ENCODE data around the gene C17orf113. TPM values are rescaled to one million over a fixed set of nuclear protein-coding genes. Genes with fewer than 3 reads are reported as not detected.
A peak's percentile ranks its signal among the peaks of the same experiment; 100 is the strongest.

C17orf113 gene
- total RNA-seq = 1 to 10 TPM in 2 of 4 donors, under 1 TPM in 1, not detected in 1; 0.37 to 4.1 (median 3.7) TPM

DNA sequence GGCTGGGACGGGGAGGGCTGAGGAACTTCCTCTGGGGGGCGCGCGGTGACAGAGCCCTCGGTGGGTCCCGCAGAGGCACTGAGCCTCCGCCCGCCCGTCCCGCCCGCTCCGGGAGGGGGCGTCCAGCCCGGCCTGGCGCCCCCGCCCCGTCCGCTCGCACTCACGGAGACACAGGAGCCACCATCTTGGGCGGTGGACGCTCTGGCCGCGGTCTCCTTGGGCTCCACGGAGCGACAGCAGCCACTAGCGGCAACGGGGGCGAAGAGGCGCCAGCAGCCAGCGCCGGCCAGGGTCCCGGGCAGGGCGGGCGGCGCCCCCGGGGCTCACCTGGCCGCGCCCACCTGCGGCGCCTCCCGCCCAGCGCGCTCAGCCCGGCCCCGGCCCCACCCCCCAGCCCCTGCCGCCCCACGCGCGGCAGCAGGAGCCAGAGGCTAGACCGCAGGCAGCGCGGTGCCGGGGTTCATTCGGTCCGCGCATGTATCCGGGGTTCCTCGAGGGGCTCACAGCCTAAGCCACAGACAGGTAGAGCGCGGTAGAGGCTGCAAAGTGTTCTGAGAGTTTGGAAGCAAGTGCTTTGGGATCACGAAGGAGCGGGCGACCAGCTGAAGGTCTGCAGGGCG lies at the start of gene C17orf113:
Gene C17orf113 (minus strand): TSS at position 209 of the 620 bp plus-strand sequence. CDS start 7,225 bp downstream, outside the sequence.
- Histone ChIP-seq H3K9me3 (no peaks in the 10 kb centered on the region), H3K36me3 (no peaks in the 10 kb centered on the region), H3K4me3 (peak within 1 kb of the TSS; percentile 67 to 74 (median 72)), H3K4me1 (peaks cover 0 to 14% (median 4%) of the 10 kb centered on the region in 4 donors), H3K27me3 (peaks cover 13% of the 10 kb centered on the region), H3K27ac (peak within 1 kb of the TSS; percentile 15 to 65 (median 48))
- no peak for TF ChIP-seq POLR2A (IDR thresholded peaks at IDR 0.05)
- TF ChIP-seq EP300 (IDR thresholded peaks at IDR 0.05; ENCODE audit: low read depth) = no peak
- TF ChIP-seq POLR2AphosphoS5 (IDR thresholded peaks at IDR 0.05) = no peak
- TF ChIP-seq, protein P1, sequence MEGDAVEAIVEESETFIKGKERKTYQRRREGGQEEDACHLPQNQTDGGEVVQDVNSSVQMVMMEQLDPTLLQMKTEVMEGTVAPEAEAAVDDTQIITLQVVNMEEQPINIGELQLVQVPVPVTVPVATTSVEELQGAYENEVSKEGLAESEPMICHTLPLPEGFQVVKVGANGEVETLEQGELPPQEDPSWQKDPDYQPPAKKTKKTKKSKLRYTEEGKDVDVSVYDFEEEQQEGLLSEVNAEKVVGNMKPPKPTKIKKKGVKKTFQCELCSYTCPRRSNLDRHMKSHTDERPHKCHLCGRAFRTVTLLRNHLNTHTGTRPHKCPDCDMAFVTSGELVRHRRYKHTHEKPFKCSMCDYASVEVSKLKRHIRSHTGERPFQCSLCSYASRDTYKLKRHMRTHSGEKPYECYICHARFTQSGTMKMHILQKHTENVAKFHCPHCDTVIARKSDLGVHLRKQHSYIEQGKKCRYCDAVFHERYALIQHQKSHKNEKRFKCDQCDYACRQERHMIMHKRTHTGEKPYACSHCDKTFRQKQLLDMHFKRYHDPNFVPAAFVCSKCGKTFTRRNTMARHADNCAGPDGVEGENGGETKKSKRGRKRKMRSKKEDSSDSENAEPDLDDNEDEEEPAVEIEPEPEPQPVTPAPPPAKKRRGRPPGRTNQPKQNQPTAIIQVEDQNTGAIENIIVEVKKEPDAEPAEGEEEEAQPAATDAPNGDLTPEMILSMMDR (IDR thresholded peaks at IDR 0.05) = peak in 3 of 5 experiments; percentile 21 to 31 (median 31)
- intact Hi-C loops (cut with DNase I; ENCODE audit: low total_unique reads) (no loop called here), in situ Hi-C loops (cut with MboI; ENCODE audit: low pct_ligation_motif_present in 1 of 4, low pct_unique_long_range_greater_than_20kb in 1 of 4, low sequenced_read_pairs in 3 of 4) (no loop called here)
- DNase-seq = peak; percentile 61
- WGBS, 2 donors (ENCODE audit: low coverage in 1 of 2) = 2% methylated on average over 36 of the region's 65 CpGs; no CpG with 5 or more reads in 1 of the 2 donors

- no peak for TF ChIP-seq POLR2A (IDR thresholded peaks at IDR 0.05)
- no peak for TF ChIP-seq EP300 (IDR thresholded peaks at IDR 0.05; ENCODE audit: low read depth)
- TF ChIP-seq POLR2AphosphoS5 (IDR thresholded peaks at IDR 0.05) = no peak
- TF ChIP-seq, protein P1 (IDR thresholded peaks at IDR 0.05) = no peak
- H3K4me1 ChIP-seq = peaks cover 0 to 11% (median 9%) of the 10 kb centered on the region in 4 donors
- H3K27ac ChIP-seq = no peak overlapping the region
- intact Hi-C loops (cut with DNase I; ENCODE audit: low total_unique reads) = loop anchor here (5.0 kb wide), 1 partner anchor 72 kb away; no protein-coding TSS in a partner anchor
- H3K27me3 ChIP-seq = peaks cover 32% of the 10 kb centered on the region
- DNase-seq = no peak
- in situ Hi-C loops (cut with MboI; ENCODE audit: low pct_ligation_motif_present in 1 of 4, low pct_unique_long_range_greater_than_20kb in 1 of 4, low sequenced_read_pairs in 3 of 4) = loop anchor here in 1 of 4 donors (25.0 kb wide), 1 partner anchor 362 kb away; the partner anchor contains the start of gene HAP1
- H3K36me3 ChIP-seq = no peaks in the 10 kb centered on the region
- 68 to 100% methylated on average over 1 to 14 of the region's 14 CpGs for WGBS, 2 donors (ENCODE audit: low coverage in 1 of 2)
- H3K9me3 ChIP-seq = no peaks in the 10 kb centered on the region
- no peak overlapping the region for H3K4me3 ChIP-seq
These were observed 48.5 kb upstream of the C17orf113 start for GRCh38 chr17:42098730-42099399.

- Histone ChIP-seq H3K27me3 (peaks cover 32% of the 10 kb centered on the region), H3K27ac (no peak within 1 kb of the TSS), H3K36me3 (no peaks in the 10 kb centered on the region), H3K9me3 (no peaks in the 10 kb centered on the region), H3K4me3 (peak within 1 kb of the TSS in 2 of 4 donors; percentile 15 to 16), H3K4me1 (peaks cover 0 to 11% (median 9%) of the 10 kb centered on the region in 4 donors)
- no peak for TF ChIP-seq POLR2A (IDR thresholded peaks at IDR 0.05)
- TF ChIP-seq POLR2AphosphoS5 (IDR thresholded peaks at IDR 0.05) = no peak
- no peak for TF ChIP-seq EP300 (IDR thresholded peaks at IDR 0.05; ENCODE audit: low read depth)
- TF ChIP-seq, protein P1 (IDR thresholded peaks at IDR 0.05) = no peak
- intact Hi-C loops (cut with DNase I; ENCODE audit: low total_unique reads) (loop anchor here (5.0 kb wide), 1 partner anchor 71 kb away; no protein-coding TSS in a partner anchor), in situ Hi-C loops (cut with MboI; ENCODE audit: low pct_ligation_motif_present in 1 of 4, low pct_unique_long_range_greater_than_20kb in 1 of 4, low sequenced_read_pairs in 3 of 4) (loop anchor here in 1 of 4 donors (25.0 kb wide), 1 partner anchor 361 kb away; the partner anchor contains the start of gene HAP1)
- DNase-seq = no peak
- WGBS, 2 donors (ENCODE audit: low coverage in 1 of 2) = 13 to 22% methylated on average over 3 to 37 of the region's 52 CpGs
These were observed 47.6 kb upstream of the C17orf113 start, which contains the start of gene ZNF385C for GRCh38 chr17:42097691-42098631. ZNF385C (minus strand) TSS chr17:42098473; CDS start chr17:42063056, 35,417 bp downstream.
